SH-SY5Y (cell line): ENCODE results near the gene CWC25.

Experiments used
- GATA2 ChIP-seq: IDR thresholded peaks from 2 replicates; pipeline ENCODE4 v1.6.1; 2011; ENCODE audit warnings: mild to moderate bottlenecking, low read depth, low read length
- GATA3 ChIP-seq: IDR thresholded peaks from 2 replicates; pipeline ENCODE4 v1.6.1; 2011; ENCODE audit warnings: low read depth, mild to moderate bottlenecking, low read length, moderate library complexity

DNA sequence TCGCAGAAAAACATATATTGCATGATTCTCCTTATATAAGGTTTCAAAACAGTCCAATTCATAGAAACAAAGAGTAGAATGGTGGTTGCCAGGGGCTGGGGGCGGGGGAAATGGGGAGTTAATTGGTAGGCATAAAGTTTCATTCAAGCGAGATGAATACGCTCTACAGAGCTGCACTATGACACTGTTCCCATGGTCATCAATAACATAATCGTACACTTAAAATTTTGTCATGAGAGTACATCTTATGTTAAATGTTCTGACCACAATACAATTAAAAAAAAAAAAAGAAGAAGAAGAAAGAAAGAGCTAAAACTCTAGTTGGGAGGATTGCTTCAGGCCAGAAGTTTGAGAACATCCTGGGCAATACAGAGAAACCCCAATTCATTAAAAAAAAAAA lies 30.9 kb downstream of the CWC25 start:
- TF ChIP-seq GATA2, result no peak
- no peak for TF ChIP-seq GATA3
